Spleen (tissue), 7 donors: ENCODE results near the gene CD79A.

ENCODE experiments used
- POLR2A ChIP-seq, 3 donors: fragments of 450-650 bp; IDR thresholded peaks; one replicate each; pipeline ENCODE4 v1.5.1; 2017; ENCODE audit warnings: antibody characterized with exemption in 3 of 3, mild to moderate bottlenecking in 1 of 3
- TF ChIP-seq, protein P1 (sequence below), 11 experiments: fragments of 200-600 bp in 7 of 11; fragments of 450-650 bp in 4 of 11; sonication (generic) in 4 of 11; IDR thresholded peaks in 8 of 11; conservative IDR thresholded peaks in 3 of 11; 1 replicate in 7 of 11; 2 replicates in 4 of 11; pipeline versions ENCODE4 v1.4.0 to v1.8.0; 2016 to 2021; ENCODE audit warnings: antibody characterized with exemption in 11 of 11, inconsistent platforms in 4 of 11, mild to moderate bottlenecking in 1 of 11
- donor health status: DM: no; HTN: no; CAD: no; lungs with moderate emphysema.
- donor health status: DM: no; HTN: no; CAD: no.
- donor health status: DM: no; HTN: no; CAD: no.

DNA sequence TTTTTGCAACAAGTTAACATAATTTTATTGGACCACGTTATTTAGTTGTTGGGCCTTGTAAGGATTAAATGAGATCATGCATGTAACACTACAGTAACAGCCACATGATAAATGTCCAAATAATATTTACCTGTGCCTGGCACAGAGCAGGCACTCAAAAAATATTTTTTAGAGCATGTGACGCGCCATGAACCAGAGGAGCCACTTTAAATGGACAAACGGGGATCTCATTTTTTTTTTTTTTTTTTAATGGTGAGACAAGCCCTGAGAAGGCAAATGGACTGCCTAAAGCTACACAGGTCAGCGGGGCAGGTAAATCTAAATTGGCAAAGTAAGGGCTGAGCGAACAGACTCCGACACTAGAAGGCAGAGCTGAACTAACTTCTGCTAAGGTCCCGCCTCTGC, 17.9 kb upstream of the CD79A start:
- TF ChIP-seq POLR2A (IDR thresholded peaks at IDR 0.05): no peak
- TF ChIP-seq, protein P1, sequence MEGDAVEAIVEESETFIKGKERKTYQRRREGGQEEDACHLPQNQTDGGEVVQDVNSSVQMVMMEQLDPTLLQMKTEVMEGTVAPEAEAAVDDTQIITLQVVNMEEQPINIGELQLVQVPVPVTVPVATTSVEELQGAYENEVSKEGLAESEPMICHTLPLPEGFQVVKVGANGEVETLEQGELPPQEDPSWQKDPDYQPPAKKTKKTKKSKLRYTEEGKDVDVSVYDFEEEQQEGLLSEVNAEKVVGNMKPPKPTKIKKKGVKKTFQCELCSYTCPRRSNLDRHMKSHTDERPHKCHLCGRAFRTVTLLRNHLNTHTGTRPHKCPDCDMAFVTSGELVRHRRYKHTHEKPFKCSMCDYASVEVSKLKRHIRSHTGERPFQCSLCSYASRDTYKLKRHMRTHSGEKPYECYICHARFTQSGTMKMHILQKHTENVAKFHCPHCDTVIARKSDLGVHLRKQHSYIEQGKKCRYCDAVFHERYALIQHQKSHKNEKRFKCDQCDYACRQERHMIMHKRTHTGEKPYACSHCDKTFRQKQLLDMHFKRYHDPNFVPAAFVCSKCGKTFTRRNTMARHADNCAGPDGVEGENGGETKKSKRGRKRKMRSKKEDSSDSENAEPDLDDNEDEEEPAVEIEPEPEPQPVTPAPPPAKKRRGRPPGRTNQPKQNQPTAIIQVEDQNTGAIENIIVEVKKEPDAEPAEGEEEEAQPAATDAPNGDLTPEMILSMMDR (IDR thresholded peaks at IDR 0.05 in 8 of 11, conservative IDR thresholded peaks at IDR 0.05 in 3 of 11): no peak
